Panc1 (cell line): ENCODE data around the gene SAP30BP. TPM values are rescaled to one million over a fixed set of nuclear protein-coding genes. Genes with fewer than 3 reads are reported as not detected.
A peak's percentile ranks its signal among the peaks of the same experiment; 100 is the strongest.

Source experiments
- ATAC-seq: fragments of 200-7000 bp; cut with Tn5 transposase; 2 replicates; pipeline ENCODE4 v1.9.1; 2020; ENCODE audit warnings: mild to moderate bottlenecking, moderate library complexity
- BruUV-seq: library from RNA; stranded (reverse); fragments of 400-500 nt; replicated peaks from 2 replicates; lab custom pipeline; 2021; lab: Mats Ljungman, UMichigan
- CTCF ChIA-PET: fragments of 300-600 bp; sonication (Branson Sonifier 250); formaldehyde crosslinking; loops from one replicate; lab custom pipeline; 2022; ENCODE audit warnings: antibody characterized with exemption; lab: Charles Lee
- POLR2A ChIA-PET: fragments of 300-600 bp; sonication (Branson Sonifier 250); formaldehyde crosslinking; loops from one replicate; lab custom pipeline; 2022; ENCODE audit warnings: antibody characterized with exemption; lab: Charles Lee
- DNase-seq: peaks from one replicate; pipeline ENCODE4 v3.0.0-alpha.2; 2010; ENCODE audit warnings: low read depth, low spot score
- H3K27ac ChIP-seq: 2 replicates; pipeline ENCODE4 v1.5.1; 2011; ENCODE audit warnings: mild to moderate bottlenecking, low read length, inconsistent platforms
- H3K27me3 ChIP-seq: fragments of 200-500 bp; sonication (Bioruptor generic); 2 replicates; pipeline ENCODE4 v1.6.0; 2014; ENCODE audit warnings: low read length, inconsistent platforms; ENCODE audit not compliant: control insufficient read depth, insufficient read depth
- H3K36me3 ChIP-seq: fragments of 200-500 bp; sonication (Bioruptor generic); 2 replicates; pipeline ENCODE4 v1.5.1; 2014; ENCODE audit warnings: inconsistent platforms, mild to moderate bottlenecking, low read length, moderate library complexity; ENCODE audit not compliant: control insufficient read depth, insufficient read depth
- H3K4me1 ChIP-seq: 2 replicates; pipeline ENCODE4 v1.5.1; 2011; ENCODE audit warnings: inconsistent platforms, mild to moderate bottlenecking, low read length, moderate library complexity; ENCODE audit not compliant: control insufficient read depth, insufficient read depth
- H3K4me3 ChIP-seq, 2 experiments: 2 replicates each; pipeline ENCODE4 v1.5.1; 2011 to 2012; ENCODE audit warnings: low read depth in 2 of 2, low read length in 2 of 2, mild to moderate bottlenecking in 2 of 2, inconsistent platforms in 1 of 2, moderate library complexity in 1 of 2
- H3K9me3 ChIP-seq: fragments of 200-500 bp; sonication (Bioruptor generic); 2 replicates; pipeline ENCODE4 v1.5.1; 2014; ENCODE audit warnings: low read depth, mild to moderate bottlenecking, inconsistent platforms, low read length, moderate library complexity; ENCODE audit not compliant: control insufficient read depth, insufficient read depth
- POLR2AphosphoS5 ChIP-seq: IDR thresholded peaks from 2 replicates; pipeline ENCODE4 v1.6.1; 2012; ENCODE audit warnings: mild to moderate bottlenecking, low read depth, low read length, moderate library complexity
- SIN3A ChIP-seq: IDR thresholded peaks from 2 replicates; pipeline ENCODE4 v1.6.1; 2012; ENCODE audit warnings: low read depth, mild to moderate bottlenecking, low read length, moderate library complexity, borderline replicate concordance; ENCODE audit not compliant: insufficient read depth
- TCF7L2 ChIP-seq: IDR thresholded peaks from 2 replicates; pipeline ENCODE4 v1.6.1; 2011; ENCODE audit warnings: mild to moderate bottlenecking, low read depth, low read length, inconsistent platforms
- in situ Hi-C: cut with HindIII; loops from 2 replicates; pipeline ENCODE4 v1.10.0; 2016; ENCODE audit warnings: low sequenced_read_pairs, low pct_unique_long_range_greater_than_20kb
- intact Hi-C: fragments of 100-400 bp; cut with micrococcal nuclease; formaldehyde crosslinking; loops from one replicate; pipeline ENCODE4 v1.10.0; 2022; ENCODE audit not compliant: unreplicated experiment
- total RNA-seq: library from RNA; stranded (reverse); gene quantifications from one replicate; pipeline ENCODE4 v1.2.1, GENCODE V29; 2021; ENCODE audit not compliant: unreplicated experiment
- TF ChIP-seq, protein P1 (sequence below), 2 experiments: IDR thresholded peaks; 2 replicates each; pipeline ENCODE4 v1.6.1; 2011 to 2012; ENCODE audit warnings: low read depth in 2 of 2, control low read depth in 1 of 2, low read length in 1 of 2, mild to moderate bottlenecking in 1 of 2, moderate library complexity in 1 of 2; ENCODE audit not compliant: insufficient read depth in 1 of 2
- TF ChIP-seq, protein P2 (sequence below): fragments of 450-650 bp; IDR thresholded peaks from 2 replicates; pipeline ENCODE4 v1.5.1; 2017; ENCODE audit warnings: mild to moderate bottlenecking

The SAP30BP gene
- total RNA-seq, 1 experiment from 2014 or later = 138 TPM

DNA sequence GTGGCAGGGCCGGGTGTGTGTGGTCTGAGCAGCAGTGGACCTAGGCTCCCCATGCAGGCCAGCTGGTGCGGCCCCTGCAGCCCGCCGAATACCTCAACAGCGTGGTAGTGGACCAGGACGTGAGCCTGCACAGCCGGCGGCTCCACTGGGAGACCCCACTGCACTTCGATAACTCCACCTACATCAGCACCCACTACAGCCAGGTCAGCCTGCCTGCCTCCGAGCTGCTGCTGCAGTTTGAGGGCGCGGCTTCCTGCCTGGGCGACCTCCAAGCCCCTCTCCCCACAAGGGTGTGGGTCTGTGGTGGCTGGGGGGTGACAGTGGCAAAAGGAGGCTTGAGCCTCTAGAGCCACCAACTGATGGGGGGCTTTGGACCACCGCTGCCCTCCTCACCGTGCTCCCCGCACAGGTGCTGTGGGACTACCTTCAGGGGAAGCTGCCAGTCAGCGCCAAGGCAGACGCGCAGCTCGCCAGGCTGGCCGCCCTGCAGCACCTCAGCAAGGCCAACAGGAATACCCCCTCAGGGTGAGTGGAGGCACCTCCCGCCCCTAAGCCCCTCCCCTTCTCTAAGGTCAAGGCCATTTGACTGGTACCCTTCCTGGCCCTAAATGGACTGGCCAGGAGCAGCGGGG lies 42.3 kb upstream of the SAP30BP start:
- Histone ChIP-seq H3K4me1 (no peaks in the 10 kb centered on the region), H3K27ac (no peak overlapping the region), H3K36me3 (no peaks in the 10 kb centered on the region), H3K4me3 (no peak overlapping the region), H3K9me3 (no peaks in the 10 kb centered on the region), H3K27me3 (no peaks in the 10 kb centered on the region)
- in situ Hi-C loops = no loop called here
- TF ChIP-seq POLR2AphosphoS5 = no peak
- TF ChIP-seq TCF7L2 = no peak
- TF ChIP-seq, protein P1, sequence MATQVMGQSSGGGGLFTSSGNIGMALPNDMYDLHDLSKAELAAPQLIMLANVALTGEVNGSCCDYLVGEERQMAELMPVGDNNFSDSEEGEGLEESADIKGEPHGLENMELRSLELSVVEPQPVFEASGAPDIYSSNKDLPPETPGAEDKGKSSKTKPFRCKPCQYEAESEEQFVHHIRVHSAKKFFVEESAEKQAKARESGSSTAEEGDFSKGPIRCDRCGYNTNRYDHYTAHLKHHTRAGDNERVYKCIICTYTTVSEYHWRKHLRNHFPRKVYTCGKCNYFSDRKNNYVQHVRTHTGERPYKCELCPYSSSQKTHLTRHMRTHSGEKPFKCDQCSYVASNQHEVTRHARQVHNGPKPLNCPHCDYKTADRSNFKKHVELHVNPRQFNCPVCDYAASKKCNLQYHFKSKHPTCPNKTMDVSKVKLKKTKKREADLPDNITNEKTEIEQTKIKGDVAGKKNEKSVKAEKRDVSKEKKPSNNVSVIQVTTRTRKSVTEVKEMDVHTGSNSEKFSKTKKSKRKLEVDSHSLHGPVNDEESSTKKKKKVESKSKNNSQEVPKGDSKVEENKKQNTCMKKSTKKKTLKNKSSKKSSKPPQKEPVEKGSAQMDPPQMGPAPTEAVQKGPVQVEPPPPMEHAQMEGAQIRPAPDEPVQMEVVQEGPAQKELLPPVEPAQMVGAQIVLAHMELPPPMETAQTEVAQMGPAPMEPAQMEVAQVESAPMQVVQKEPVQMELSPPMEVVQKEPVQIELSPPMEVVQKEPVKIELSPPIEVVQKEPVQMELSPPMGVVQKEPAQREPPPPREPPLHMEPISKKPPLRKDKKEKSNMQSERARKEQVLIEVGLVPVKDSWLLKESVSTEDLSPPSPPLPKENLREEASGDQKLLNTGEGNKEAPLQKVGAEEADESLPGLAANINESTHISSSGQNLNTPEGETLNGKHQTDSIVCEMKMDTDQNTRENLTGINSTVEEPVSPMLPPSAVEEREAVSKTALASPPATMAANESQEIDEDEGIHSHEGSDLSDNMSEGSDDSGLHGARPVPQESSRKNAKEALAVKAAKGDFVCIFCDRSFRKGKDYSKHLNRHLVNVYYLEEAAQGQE (IDR thresholded peaks at IDR 0.05; ENCODE audit: insufficient read depth in 1 of 2, low read depth in 2 of 2, low read length in 1 of 2) = no peak
- no peak for TF ChIP-seq SIN3A
- TF ChIP-seq, protein P2, sequence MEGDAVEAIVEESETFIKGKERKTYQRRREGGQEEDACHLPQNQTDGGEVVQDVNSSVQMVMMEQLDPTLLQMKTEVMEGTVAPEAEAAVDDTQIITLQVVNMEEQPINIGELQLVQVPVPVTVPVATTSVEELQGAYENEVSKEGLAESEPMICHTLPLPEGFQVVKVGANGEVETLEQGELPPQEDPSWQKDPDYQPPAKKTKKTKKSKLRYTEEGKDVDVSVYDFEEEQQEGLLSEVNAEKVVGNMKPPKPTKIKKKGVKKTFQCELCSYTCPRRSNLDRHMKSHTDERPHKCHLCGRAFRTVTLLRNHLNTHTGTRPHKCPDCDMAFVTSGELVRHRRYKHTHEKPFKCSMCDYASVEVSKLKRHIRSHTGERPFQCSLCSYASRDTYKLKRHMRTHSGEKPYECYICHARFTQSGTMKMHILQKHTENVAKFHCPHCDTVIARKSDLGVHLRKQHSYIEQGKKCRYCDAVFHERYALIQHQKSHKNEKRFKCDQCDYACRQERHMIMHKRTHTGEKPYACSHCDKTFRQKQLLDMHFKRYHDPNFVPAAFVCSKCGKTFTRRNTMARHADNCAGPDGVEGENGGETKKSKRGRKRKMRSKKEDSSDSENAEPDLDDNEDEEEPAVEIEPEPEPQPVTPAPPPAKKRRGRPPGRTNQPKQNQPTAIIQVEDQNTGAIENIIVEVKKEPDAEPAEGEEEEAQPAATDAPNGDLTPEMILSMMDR = no peak
- CTCF ChIA-PET = interaction anchor here (0.5 to 2.3 kb wide), 3 partner anchors 8 to 113 kb away, joined by 3 to 15 read pairs (median 10); partner anchors contain the start of gene SMIM5
- no TSS peak for BruUV-seq
- ATAC-seq (no peak), DNase-seq (no peak)
- POLR2A ChIA-PET = no interaction called here
- intact Hi-C loops = no loop called here

DNA sequence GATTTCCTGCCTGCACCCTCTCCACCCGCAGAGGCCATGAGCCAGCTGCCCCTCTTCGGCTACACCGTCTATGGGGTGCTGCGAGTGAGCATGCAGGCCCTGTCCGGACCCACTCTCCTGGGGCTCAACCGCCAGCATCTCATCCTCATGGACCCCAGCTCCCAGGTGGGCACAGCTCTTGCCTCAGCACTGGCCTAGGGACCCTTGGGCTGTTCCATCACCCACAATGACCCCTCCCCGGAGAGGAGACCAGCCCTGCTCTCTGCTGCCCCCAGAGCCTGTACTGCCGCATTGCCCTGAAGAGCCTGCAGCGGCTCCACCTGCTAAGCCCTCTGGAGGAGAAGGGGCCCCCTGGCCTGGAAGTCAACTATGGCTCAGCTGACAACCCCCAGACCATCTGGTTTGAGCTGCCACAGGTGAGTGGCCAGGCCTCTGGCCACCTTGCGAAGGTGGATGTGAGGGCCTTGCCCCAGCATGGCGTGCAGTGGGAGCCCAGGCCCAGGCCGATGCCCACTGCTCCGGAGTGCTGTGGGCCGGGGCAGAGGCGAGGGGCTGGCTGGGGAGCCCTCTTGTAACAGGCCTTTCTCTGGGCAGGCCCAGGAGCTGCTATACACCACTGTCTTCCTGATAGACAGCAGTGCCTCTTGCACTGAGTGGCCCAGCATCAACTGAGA lies 41.2 kb upstream of the SAP30BP start:
- in situ Hi-C loops (no loop called here), intact Hi-C loops (no loop called here)
- no peak overlapping the region for H3K4me3 ChIP-seq
- ATAC-seq = peak; percentile 73
- no peak for DNase-seq
- ChIA-PET POLR2A (no interaction called here), CTCF (no interaction called here)
- no TSS peak for BruUV-seq
- TF ChIP-seq POLR2AphosphoS5 = no peak
- no peak for TF ChIP-seq SIN3A
- no peak for TF ChIP-seq TCF7L2
- TF ChIP-seq, protein P1 (IDR thresholded peaks at IDR 0.05; ENCODE audit: insufficient read depth in 1 of 2, low read depth in 2 of 2, low read length in 1 of 2) = no peak
- TF ChIP-seq, protein P2 = peak; percentile 93
- no peaks in the 10 kb centered on the region for H3K9me3 ChIP-seq
- H3K27me3 ChIP-seq = no peaks in the 10 kb centered on the region
- no peak overlapping the region for H3K27ac ChIP-seq
- no peaks in the 10 kb centered on the region for H3K36me3 ChIP-seq
- H3K4me1 ChIP-seq = no peaks in the 10 kb centered on the region
